Urinary bladder (tissue), 4 donors: ENCODE results near the gene SPRY1. TPM values are rescaled to one million over a fixed set of nuclear protein-coding genes. Genes with fewer than 3 reads are reported as not detected.

Source experiments
- DNase-seq: peaks from one replicate; pipeline ENCODE4 v3.0.0-alpha.2; 2015; ENCODE audit errors: extremely low spot score
- H3K27ac ChIP-seq: one replicate; pipeline ENCODE4 v1.5.1; 2013; ENCODE audit warnings: low read depth, mild to moderate bottlenecking, moderate library complexity
- H3K36me3 ChIP-seq: one replicate; pipeline ENCODE4 v1.6.1; 2013; ENCODE audit warnings: mild to moderate bottlenecking, moderate library complexity; ENCODE audit not compliant: insufficient read depth
- H3K4me1 ChIP-seq: one replicate; pipeline ENCODE4 v1.6.1; 2013; ENCODE audit warnings: mild to moderate bottlenecking, moderate library complexity; ENCODE audit not compliant: insufficient read depth
- H3K4me3 ChIP-seq: one replicate; pipeline ENCODE4 v1.5.1; 2013; ENCODE audit warnings: low read depth, low read length
- WGBS: extraction: QIAGEN DNeasy Blood & Tissue Kit; methylation state at CpG from one replicate; pipeline ENCODE4 v1.1.7; 2013; 5-methylcytosine and 5-hydroxymethylcytosine counted together
- polyA plus RNA-seq: library from polyadenylated mRNA; stranded (reverse); fragments of 200-250 nt; gene quantifications from one replicate; pipeline ENCODE4 v1.2.3, GENCODE V29; 2013
- total RNA-seq: library from RNA; depleted of rRNA; stranded (reverse); fragments of >200 nt; gene quantifications from one replicate; pipeline ENCODE4 v1.2.3, GENCODE V29; 2014
- donor health status: healthy with polysubstance abuse.
- donor health status: healthy.

The SPRY1 gene
- total and polyA plus RNA-seq, 2 donors: 72.0 to 112 TPM

DNA sequence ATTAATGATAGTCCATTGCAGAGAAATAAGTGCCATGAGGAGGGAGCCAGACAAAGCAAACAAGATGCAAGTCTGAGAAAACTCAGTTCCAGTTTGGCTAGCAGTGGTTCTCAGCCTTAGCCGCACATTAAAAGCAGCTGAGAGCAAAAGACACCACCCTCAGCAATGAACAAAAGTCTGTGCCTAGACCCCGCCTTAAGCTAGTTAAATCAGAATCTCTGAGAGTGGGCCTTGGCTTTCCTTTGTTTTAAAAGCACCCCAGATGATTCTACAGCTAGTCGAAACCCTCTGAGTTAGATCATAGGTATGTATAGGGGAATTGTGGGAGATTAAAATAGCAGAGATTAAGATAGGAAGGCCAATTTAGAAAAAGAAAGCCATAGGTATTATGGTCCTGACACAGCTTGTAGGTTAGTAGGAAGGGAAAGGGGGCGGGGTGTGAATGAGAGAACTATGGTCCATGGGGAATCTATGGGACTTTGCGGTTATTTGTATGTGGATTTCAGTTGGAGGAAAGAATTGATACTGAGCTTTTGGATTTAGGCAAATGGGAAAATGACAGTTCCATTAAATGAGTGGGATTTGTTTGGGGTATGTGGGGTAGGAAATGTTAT lies 12.0 kb downstream of the SPRY1 start:
- DNase-seq: no peak
- WGBS: 83% methylated on average over 5 of the region's 5 CpGs
- Histone ChIP-seq H3K4me1 (peaks cover 2% of the 10 kb centered on the region), H3K27ac (no peak overlapping the region), H3K36me3 (peaks cover 2% of the 10 kb centered on the region), H3K4me3 (no peak overlapping the region)

DNA sequence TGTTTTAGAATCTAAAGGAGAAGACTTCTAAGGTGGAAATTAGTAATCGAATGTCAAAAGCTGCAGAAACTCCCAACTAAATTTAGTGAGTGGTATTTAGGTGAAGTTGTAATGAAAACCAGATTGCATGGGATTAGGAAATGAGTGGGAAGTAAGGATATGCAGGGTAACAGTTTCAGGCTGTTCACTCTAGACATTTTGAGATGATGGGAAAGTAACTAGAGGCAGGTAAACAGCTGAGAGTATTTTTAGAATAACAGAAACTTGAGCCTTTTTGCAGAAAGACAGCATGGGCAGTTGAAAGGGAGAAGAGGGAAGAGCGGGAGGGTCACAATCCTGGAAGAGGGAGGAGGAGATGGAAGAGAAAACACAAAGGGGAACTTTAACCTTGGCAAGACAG lies 12.7 kb downstream of the SPRY1 start:
- H3K27ac ChIP-seq: no peak overlapping the region
- H3K4me1 ChIP-seq: peaks cover 2% of the 10 kb centered on the region
- whole genome bisulfite sequencing: 80% methylated on average over 2 of the region's 2 CpGs

DNA sequence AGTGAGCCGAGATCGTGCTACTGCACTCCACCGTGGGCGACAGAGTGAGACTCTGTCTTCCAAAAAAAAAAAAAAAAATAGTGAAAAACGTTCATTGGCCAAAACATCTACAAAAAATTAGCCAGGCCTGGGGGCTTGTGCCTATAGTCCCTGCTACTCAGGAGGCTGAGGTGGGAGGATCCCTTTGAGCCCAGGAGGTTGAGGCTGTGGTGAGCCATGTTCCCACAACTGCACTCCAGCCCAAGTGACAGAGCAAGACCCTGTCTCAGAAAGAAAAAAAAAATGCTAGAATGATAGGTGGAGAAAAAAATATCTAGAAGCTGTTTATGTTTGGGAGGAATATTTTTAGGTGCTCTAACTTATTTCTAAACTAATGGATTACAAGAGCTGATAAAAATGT lies 14.9 kb downstream of the SPRY1 start:
- DNase-seq: no peak
- H3K4me3 ChIP-seq: no peak overlapping the region
- peaks cover 2% of the 10 kb centered on the region for H3K4me1 ChIP-seq
- H3K36me3 ChIP-seq: no peaks in the 10 kb centered on the region
- WGBS: 85% methylated on average over 5 of the region's 5 CpGs
- H3K27ac ChIP-seq: no peak overlapping the region

More for the DNA sequence above, 12.7 kb downstream of the SPRY1 start:
- DNase-seq: no peak
- Histone ChIP-seq H3K4me3 (no peak overlapping the region), H3K36me3 (peaks cover 2% of the 10 kb centered on the region)

DNA sequence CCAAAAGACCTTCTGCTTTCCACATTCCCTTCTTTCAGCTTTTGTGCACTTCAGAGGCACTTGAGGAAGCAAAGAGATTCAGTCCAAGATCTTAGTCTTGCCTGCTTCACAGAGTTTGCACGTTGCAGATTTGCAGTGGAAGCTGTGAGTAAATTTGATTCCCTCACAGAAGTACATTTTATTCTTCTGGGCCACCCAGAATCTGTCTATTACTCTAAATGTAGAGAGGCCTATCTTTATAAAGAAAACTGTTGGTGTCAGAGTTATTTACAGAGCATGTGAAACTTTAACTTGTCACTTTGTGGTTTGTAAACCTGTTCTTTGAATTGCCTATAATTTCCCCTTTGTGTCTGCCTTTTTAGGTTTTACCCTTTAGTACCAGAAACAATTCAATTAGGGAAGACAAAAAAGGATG lies 15.5 kb downstream of the SPRY1 start:
- H3K27ac ChIP-seq: peak overlapping the region; percentile 38
- H3K36me3 ChIP-seq: no peaks in the 10 kb centered on the region
- H3K4me1 ChIP-seq: peaks cover 2% of the 10 kb centered on the region
- no peak overlapping the region for H3K4me3 ChIP-seq
- no peak for DNase-seq
- WGBS: 7% methylated on average over 1 of the region's 1 CpG

DNA sequence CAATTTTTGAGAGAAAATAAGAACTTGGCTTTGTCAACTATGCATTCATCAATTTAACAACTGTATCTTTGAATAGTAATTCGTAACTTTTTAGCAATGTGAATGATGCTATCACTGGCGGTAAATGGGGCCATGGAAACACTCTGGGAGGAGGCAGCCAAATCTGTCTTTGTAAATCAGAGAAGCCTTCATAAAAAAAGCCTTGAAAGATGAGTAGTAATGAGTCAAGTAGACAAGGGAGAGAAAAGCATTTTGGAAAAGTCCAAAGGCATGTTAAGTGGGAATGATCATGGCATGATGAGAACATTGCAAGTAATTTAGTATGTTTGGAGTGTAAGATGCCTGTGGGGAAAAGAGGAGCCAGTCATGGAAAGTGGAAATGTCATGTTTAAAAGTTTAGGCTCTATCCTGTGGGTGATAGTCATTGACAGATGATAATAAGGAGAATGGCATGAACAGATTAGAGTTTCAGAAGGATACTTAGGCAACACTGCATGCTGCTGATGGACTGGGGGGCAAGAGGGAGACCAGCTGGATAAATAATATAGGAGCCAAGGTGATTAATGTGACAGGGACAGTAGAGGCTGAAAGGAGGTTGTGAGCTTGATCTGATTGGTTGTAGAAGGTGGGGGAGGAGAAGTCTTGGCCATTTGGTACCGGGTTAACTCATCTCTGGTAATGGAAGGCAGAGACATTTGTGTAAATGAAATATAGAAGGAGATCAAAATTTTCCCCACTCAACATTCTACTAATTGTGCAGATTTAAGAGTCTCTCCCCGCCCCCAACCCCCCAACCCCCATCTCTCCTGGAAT lies 16.3 kb downstream of the SPRY1 start:
- no peak overlapping the region for H3K27ac ChIP-seq
- 73% methylated on average over 4 of the region's 4 CpGs for WGBS

DNA sequence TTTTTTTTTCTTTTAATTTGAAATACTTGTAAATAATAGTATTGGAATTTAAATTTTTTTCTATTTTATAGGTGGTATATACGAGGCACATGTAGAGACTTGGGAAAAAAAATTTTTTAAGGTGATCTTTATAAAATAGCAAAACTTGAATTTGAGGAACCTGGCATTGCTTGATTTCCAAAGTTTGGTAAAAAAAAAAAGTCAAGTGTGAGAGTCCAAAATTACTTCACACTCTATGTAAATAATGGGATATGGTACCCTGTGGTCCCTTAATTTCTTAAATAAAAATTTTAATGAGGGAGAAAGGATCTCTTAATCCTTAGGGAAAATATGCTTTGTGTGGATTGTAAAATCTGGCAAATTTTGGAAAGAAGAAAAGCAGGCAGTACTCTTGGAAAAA lies 19.0 kb downstream of the SPRY1 start:
- H3K36me3 ChIP-seq: no peaks in the 10 kb centered on the region
- no peaks in the 10 kb centered on the region for H3K4me1 ChIP-seq
- WGBS: 82% methylated on average over 1 of the region's 1 CpG
- no peak for DNase-seq
- no peak overlapping the region for H3K4me3 ChIP-seq
- H3K27ac ChIP-seq: no peak overlapping the region

More for the DNA sequence above, 16.3 kb downstream of the SPRY1 start:
- Histone ChIP-seq H3K36me3 (no peaks in the 10 kb centered on the region), H3K4me3 (no peak overlapping the region), H3K4me1 (peaks cover 2% of the 10 kb centered on the region)
- DNase-seq: no peak

DNA sequence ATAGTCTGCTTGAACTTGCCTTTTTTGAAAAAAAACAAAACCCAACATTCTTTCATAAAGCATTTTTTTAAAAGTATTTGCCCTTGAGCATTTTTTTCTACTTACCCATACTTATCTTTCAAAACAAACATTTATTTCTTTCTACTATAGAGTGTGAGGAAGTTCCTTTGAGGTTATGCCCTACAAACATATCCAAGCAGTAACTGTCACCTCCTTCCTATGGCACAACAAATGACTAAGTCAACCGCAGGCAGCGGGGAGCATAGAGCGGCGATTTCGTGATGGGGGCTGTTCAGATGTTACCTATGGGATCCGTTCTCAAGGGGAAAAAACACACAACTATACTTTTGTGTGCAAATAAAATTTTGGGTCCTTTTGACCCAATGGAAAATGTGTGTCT lies 19.4 kb downstream of the SPRY1 start:
- no peak for DNase-seq
- no peak overlapping the region for H3K27ac ChIP-seq
- WGBS: 86% methylated on average over 6 of the region's 6 CpGs
- no peaks in the 10 kb centered on the region for H3K36me3 ChIP-seq
- no peak overlapping the region for H3K4me3 ChIP-seq
- no peaks in the 10 kb centered on the region for H3K4me1 ChIP-seq

DNA sequence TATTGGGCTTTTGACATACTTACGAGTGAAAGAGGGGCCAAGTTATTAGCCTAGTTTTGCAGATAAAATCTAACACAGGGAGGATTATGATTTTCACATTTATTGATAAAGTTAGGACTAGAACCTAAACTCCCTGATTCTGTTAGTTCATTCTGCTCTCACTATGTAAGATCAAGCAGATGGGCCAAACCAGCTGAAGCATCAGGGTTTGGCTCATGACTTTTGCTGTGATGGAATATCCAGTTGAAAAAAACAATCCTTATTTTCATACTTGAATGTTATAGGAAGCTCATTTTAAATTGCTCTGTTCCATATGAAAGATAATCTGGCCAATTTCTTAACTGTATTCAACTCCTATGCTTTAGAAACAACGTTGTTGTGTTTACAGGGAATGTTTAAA lies 21.2 kb downstream of the SPRY1 start:
- 52% methylated on average over 2 of the region's 2 CpGs for WGBS
- DNase-seq: no peak
- H3K4me3 ChIP-seq: no peak overlapping the region
- H3K4me1 ChIP-seq: no peaks in the 10 kb centered on the region
- no peak overlapping the region for H3K27ac ChIP-seq
- H3K36me3 ChIP-seq: no peaks in the 10 kb centered on the region

DNA sequence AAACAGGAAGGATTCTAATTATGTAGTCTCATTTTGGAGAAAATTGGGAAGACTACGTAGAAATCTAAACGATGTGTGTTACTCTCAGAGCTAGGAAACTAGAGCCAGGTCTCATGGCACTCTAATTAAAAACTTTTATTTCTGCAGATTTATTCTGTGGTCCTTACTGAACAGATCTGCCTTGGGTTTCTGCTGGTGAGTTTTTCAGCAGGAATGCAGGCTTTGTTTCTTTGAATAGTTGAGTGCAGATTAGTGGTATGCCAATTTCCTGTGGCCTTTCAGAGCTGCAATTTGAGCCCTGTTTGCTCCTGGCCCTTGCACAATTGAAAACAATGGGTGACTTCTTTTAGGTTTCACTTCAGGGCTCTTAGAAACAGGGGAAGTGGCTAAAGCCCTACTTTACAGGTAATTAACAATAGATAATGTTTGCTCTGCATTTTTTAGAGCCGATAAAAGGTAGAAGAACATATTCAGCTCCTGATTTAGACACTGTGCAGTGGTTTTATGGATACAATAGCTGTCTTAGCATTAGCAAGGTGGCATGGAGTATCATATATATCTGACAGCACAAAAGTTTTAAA lies 21.8 kb downstream of the SPRY1 start:
- 42% methylated on average over 3 of the region's 3 CpGs for WGBS
- no peaks in the 10 kb centered on the region for H3K4me1 ChIP-seq
- no peak for DNase-seq
- H3K27ac ChIP-seq: peak overlapping the region; percentile 18
- no peaks in the 10 kb centered on the region for H3K36me3 ChIP-seq
- H3K4me3 ChIP-seq: no peak overlapping the region

DNA sequence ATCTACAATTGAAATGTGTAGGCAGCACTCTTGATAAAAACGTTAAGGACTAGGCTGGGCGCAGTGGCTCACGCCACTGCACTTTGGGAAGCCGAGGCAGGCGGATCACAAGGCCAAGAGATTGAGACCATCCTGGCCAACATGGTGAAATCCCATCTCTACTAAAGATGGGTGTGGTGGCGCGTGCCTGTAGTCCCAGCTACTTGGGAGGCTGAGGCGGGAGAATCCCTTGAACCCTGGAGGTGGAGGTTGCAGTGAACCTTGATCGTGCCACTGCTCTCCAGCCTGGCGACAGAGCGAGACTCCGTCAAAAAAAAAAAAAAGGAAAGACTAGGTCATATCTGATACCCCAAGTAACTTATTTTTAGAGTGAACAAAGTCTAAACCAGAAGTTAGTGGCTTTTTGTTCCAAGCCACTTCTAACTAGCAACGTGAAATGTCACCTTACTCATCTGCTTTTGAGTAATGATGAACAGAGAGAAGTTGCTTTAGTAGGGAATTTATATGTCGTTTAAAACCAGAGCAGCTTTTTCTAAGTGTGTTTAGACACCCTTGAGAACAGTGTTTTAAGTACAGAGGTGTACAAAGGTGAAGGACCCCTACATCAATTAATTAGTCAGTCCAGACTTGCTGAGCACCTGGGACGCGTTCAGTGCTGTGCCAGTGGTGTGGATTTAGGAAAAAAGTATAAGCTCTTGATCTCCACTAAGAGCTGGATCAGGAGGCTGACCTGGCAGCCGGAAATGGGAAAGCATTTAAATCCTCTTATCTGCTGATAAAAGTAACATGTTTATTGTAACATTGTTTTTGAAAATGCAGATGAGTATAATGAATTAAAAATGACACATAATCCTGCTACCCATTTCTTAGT lies 23.5 kb downstream of the SPRY1 start:
- WGBS: 89% methylated on average over 17 of the region's 17 CpGs
- DNase-seq: no peak
- Histone ChIP-seq H3K27ac (no peak overlapping the region), H3K4me3 (no peak overlapping the region), H3K4me1 (no peaks in the 10 kb centered on the region), H3K36me3 (no peaks in the 10 kb centered on the region)

DNA sequence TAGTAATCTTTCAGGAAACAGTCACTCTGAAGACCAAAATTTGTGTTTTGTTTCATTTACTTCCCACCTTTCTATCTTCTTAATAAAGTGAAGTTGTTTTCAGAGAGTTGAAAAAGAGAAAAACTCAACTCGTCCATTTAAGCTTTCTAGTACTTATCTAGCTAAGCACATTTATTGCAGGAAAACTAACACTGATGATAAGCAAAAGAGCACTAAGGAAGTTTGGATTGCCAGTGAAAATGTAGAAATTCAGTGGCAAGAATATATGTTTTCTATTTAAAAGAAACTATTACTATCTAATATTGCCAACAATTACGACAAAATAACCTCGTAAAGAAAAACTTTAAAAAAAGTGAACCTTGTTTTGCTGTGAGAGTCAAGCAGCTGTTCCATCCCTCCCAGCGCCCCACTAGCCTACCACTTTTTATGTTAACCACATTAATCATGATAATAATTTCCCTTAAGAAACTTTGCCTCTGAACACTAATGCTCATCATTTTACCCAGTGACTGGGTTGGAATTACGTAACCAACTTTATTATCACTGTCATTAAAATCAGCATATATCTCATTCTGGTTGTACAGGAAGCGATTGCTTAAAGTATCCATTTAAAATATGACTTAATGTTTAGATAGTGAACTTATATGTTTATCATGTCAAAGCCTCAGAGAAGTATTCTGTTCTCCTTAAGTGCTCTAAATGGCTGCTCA lies 24.8 kb downstream of the SPRY1 start:
- H3K4me3 ChIP-seq: no peak overlapping the region
- no peaks in the 10 kb centered on the region for H3K4me1 ChIP-seq
- peak overlapping the region; percentile 10 for H3K27ac ChIP-seq
- 53% methylated on average over 6 of the region's 6 CpGs for WGBS
- H3K36me3 ChIP-seq: no peaks in the 10 kb centered on the region
- DNase-seq: no peak

DNA sequence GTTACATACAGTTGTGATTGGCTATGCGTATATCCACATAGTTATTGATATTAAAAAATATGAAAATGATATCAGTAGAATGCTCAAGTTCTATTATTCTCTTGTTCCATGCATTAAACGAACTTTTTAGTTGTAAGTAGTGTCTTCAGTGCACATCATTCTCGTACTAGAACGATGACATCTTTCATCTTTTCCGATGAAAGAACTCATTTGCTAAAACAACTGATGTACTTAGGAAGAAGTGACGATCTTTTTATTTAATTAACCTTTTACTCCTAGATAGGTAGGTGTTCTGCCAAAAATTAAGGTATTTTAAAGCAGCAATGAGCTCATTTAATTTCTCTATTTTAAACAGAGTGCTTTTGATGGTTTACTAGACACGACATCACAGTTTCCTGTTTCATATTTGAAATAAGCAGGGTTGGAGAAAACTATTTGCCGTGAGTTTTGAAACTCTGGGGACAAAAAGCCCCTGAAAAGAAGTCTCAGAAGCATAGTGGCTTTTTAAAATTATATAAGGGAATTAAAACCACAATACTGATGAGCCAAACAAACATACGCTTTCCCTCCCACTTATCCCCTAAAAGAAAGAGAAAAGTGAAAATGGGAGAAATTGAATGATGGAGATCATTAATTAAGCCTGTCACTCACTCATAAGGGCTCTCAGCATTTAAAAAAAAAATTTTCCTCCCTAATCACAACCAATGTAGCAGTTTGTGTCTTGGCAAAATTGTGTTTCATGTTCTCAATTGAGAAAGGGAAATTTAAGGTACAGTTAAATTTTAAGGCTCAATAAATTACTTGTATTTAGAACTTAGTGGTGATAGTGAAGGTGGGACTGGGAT lies 25.6 kb downstream of the SPRY1 start:
- Histone ChIP-seq H3K4me1 (no peaks in the 10 kb centered on the region), H3K27ac (peak overlapping the region; percentile 10), H3K36me3 (no peaks in the 10 kb centered on the region), H3K4me3 (no peak overlapping the region)
- no peak for DNase-seq
- WGBS: 63% methylated on average over 9 of the region's 9 CpGs
